Endothelial cell of umbilical vein (primary cell): ENCODE data around the gene RASD1. TPM values are rescaled to one million over a fixed set of nuclear protein-coding genes. Genes with fewer than 3 reads are reported as not detected.

Source experiments
- BruUV-seq: library from RNA; stranded (reverse); fragments of 400-500 nt; replicated peaks from 2 replicates; lab custom pipeline; 2021; lab: Mats Ljungman, UMichigan
- CTCF ChIA-PET: fragments of 300-600, 350-600 bp; sonication (Branson Sonifier 250); formaldehyde crosslinking; loops from one replicate; lab custom pipeline; 2021; ENCODE audit warnings: antibody characterized with exemption, inconsistent platforms; lab: Charles Lee
- POLR2A ChIA-PET: fragments of 300-600, 350-600 bp; sonication (Branson Sonifier 250); formaldehyde crosslinking; loops from one replicate; lab custom pipeline; 2021; ENCODE audit warnings: antibody characterized with exemption, inconsistent platforms; lab: Charles Lee
- DNase-seq: peaks from one replicate; pipeline ENCODE4 v3.0.0-alpha.2; 2011; ENCODE audit warnings: low read depth, low spot score
- FAIRE-seq: peaks from 2 replicates; lab custom pipeline; 2011; peaks lifted over from hg19 to GRCh38; lab: Jason Lieb, UNC
- H2AFZ ChIP-seq: 2 replicates; pipeline ENCODE4 v1.6.0; 2012; ENCODE audit warnings: low read depth, low read length, control low read depth, inconsistent platforms
- H3K27ac ChIP-seq: 2 replicates; pipeline ENCODE4 v1.5.1; 2011; ENCODE audit warnings: low read depth, mild to moderate bottlenecking, control low read depth, low read length, moderate library complexity; ENCODE audit not compliant: insufficient read depth
- H3K27me3 ChIP-seq, 2 experiments: 2 replicates each; pipeline versions ENCODE4 v1.6.0 to v1.6.1; 2011; ENCODE audit warnings: low read length in 2 of 2, mixed read lengths in 1 of 2; ENCODE audit not compliant: control insufficient read depth in 2 of 2, insufficient read depth in 2 of 2
- H3K36me3 ChIP-seq, 2 experiments: 2 replicates in 1 of 2; 3 replicates in 1 of 2; pipeline ENCODE4 v1.5.1; 2011; ENCODE audit warnings: low read length in 2 of 2, mild to moderate bottlenecking in 1 of 2, moderate library complexity in 1 of 2; ENCODE audit not compliant: control insufficient read depth in 2 of 2, insufficient read depth in 2 of 2; ENCODE audit errors: extremely low read depth in 1 of 2
- H3K4me1 ChIP-seq: 3 replicates; pipeline ENCODE4 v1.5.1; 2011; ENCODE audit warnings: mild to moderate bottlenecking, low read length; ENCODE audit not compliant: control insufficient read depth, insufficient read depth; ENCODE audit errors: extremely low read depth
- H3K4me2 ChIP-seq: 2 replicates; pipeline ENCODE4 v1.6.1; 2011; ENCODE audit warnings: low read length, control low read depth, mixed read lengths; ENCODE audit not compliant: insufficient read depth
- H3K4me3 ChIP-seq, 3 experiments: fragments of 200-600 bp in 1 of 3; sonication (generic), shearing (Covaris generic) in 1 of 3; replicated peaks in 1 of 3; 2 replicates each; pipeline ENCODE4 v1.5.1; 2011 to 2016; ENCODE audit warnings: control low read depth in 3 of 3, low read length in 3 of 3, mild to moderate bottlenecking in 2 of 3, inconsistent platforms in 1 of 3, low read depth in 1 of 3, moderate library complexity in 1 of 3; ENCODE audit not compliant: insufficient read depth in 1 of 3
- H3K79me2 ChIP-seq: 2 replicates; pipeline ENCODE4 v1.6.0; 2012; ENCODE audit warnings: low read length, inconsistent platforms; ENCODE audit not compliant: control insufficient read depth, insufficient read depth
- H3K9ac ChIP-seq: replicated peaks from 2 replicates; pipeline ENCODE3; 2011; ENCODE audit warnings: low read length, control low read depth; ENCODE audit not compliant: insufficient read depth; ENCODE audit errors: extremely low read depth
- H3K9me1 ChIP-seq: replicated peaks from 3 replicates; pipeline ENCODE4 v1.6.0; 2011; ENCODE audit warnings: mild to moderate bottlenecking, low read length; ENCODE audit not compliant: control insufficient read depth, insufficient read depth; ENCODE audit errors: extremely low read depth
- H3K9me3 ChIP-seq: replicated peaks from 2 replicates; pipeline ENCODE4 v1.5.1; 2012; ENCODE audit warnings: low read length, inconsistent platforms; ENCODE audit not compliant: control insufficient read depth, insufficient read depth
- H4K20me1 ChIP-seq: replicated peaks from 2 replicates; pipeline ENCODE3; 2011; ENCODE audit warnings: mild to moderate bottlenecking, low read length; ENCODE audit not compliant: control insufficient read depth, insufficient read depth; ENCODE audit errors: extremely low read depth
- CTCF ChIP-seq, 2 donors: IDR thresholded peaks; 1 replicate in 1 of 2; 2 replicates in 1 of 2; pipeline ENCODE4 v1.5.1; 2011; ENCODE audit warnings: low read length in 2 of 2, mild to moderate bottlenecking in 2 of 2, moderate library complexity in 2 of 2, control low read depth in 1 of 2, inconsistent platforms in 1 of 2, low read depth in 1 of 2; ENCODE audit not compliant: insufficient read depth in 1 of 2; ENCODE audit errors: extremely low read depth in 1 of 2
- EZH2 ChIP-seq: IDR thresholded peaks from 2 replicates; pipeline ENCODE4 v1.6.1; 2012; ENCODE audit warnings: borderline replicate concordance, low read depth, mild to moderate bottlenecking, moderate library complexity, low read length, inconsistent platforms; ENCODE audit not compliant: severe bottlenecking
- FOS ChIP-seq: IDR thresholded peaks from 2 replicates; pipeline ENCODE4 v1.6.1; 2011; ENCODE audit warnings: mild to moderate bottlenecking, low read length, moderate library complexity, borderline replicate concordance; ENCODE audit not compliant: insufficient read depth
- GATA2 ChIP-seq: IDR thresholded peaks from 2 replicates; pipeline ENCODE4 v1.7.0; 2011; ENCODE audit warnings: low read depth, mild to moderate bottlenecking, moderate library complexity, mixed read lengths, low read length; ENCODE audit not compliant: insufficient read length, insufficient read depth
- JUN ChIP-seq: IDR thresholded peaks from 2 replicates; pipeline ENCODE4 v1.6.1; 2011; ENCODE audit warnings: borderline replicate concordance, low read depth; ENCODE audit not compliant: insufficient read length, insufficient read depth
- MAX ChIP-seq: IDR thresholded peaks from 2 replicates; pipeline ENCODE4 v1.6.1; 2011; ENCODE audit not compliant: insufficient read depth, insufficient read length
- MYC ChIP-seq: IDR thresholded peaks from one replicate; pipeline ENCODE4 v1.6.1; 2011; ENCODE audit warnings: mild to moderate bottlenecking, low read depth, low read length
- POLR2A ChIP-seq: IDR thresholded peaks from 2 replicates; pipeline ENCODE4 v1.6.1; 2012; ENCODE audit warnings: low read depth, mild to moderate bottlenecking, control low read depth, low read length
- POLR2AphosphoS5 ChIP-seq: IDR thresholded peaks from 2 replicates; pipeline ENCODE4 v1.6.1; 2012; ENCODE audit warnings: low read depth, mild to moderate bottlenecking, control low read depth, low read length, moderate library complexity; ENCODE audit not compliant: insufficient read depth
- dilution Hi-C: fragments of 300-500 bp; cut with MboI; formaldehyde crosslinking; loops from one replicate; pipeline ENCODE4 v1.15.0; 2019; ENCODE audit warnings: low sequenced_read_pairs; ENCODE audit not compliant: extremely low pct_ligation_motif_present
- intact Hi-C: fragments of 100-400 bp; cut with micrococcal nuclease; formaldehyde crosslinking; loops from one replicate; pipeline ENCODE4 v1.10.0; 2022
- polyA plus RNA-seq, 4 experiments: library from polyadenylated mRNA; depleted of rRNA in 3 of 4; stranded (reverse) in 3 of 4; unstranded in 1 of 4; fragments of >200 nt; gene quantifications; 2 replicates each; pipeline versions ENCODE4 v1.2.1 to v1.2.3, GENCODE V29; 2011 to 2012; ENCODE audit warnings: missing spikeins in 1 of 4
- total RNA-seq: library from RNA; stranded (reverse); gene quantifications from 2 replicates; pipeline ENCODE4 v1.2.3, GENCODE V29; 2021

The RASD1 gene
- total and polyA plus RNA-seq, 2 donors (not counting 3 experiments of a cell fraction or from before 2014, with no cell fraction given): 4.2 to 15.7 TPM

- FAIRE-seq: peak; percentile 100
- no peak overlapping the region for H3K4me3 ChIP-seq
- dilution Hi-C loops: no loop called here
Measured at GRCh38 chr17:17445925-17446665, 50.1 kb downstream of the RASD1 start.

More at GRCh38 chr17:17445925-17446665, 50.1 kb downstream of the RASD1 start:
- Histone ChIP-seq H4K20me1 (no peaks in the 10 kb centered on the region), H2AFZ (peak overlapping the region; percentile 40), H3K27ac (peak overlapping the region; percentile 90), H3K4me2 (peak overlapping the region; percentile 70), H3K27me3 (peaks cover 0 to 2% of the 10 kb centered on the region in 2 experiments), H3K9ac (peak overlapping the region; percentile 50), H3K79me2 (no peaks in the 10 kb centered on the region), H3K36me3 (no peaks in the 10 kb centered on the region), H3K9me1 (no peaks in the 10 kb centered on the region), H3K4me1 (peaks cover 26% of the 10 kb centered on the region), H3K9me3 (no peaks in the 10 kb centered on the region)
- no peak for TF ChIP-seq MAX
- TF ChIP-seq POLR2AphosphoS5: peak; percentile 98
- peak; percentile 85 for TF ChIP-seq JUN
- peak; percentile 99 for TF ChIP-seq GATA2
- TF ChIP-seq MYC: peak; percentile 34
- TF ChIP-seq EZH2: no peak
- peak; percentile 42 for TF ChIP-seq POLR2A
- TF ChIP-seq CTCF (IDR thresholded peaks at IDR 0.05; ENCODE audit: extremely low read depth in 1 of 2, insufficient read depth in 1 of 2, low read depth in 1 of 2, low read length in 2 of 2): peak in 1 of 2 donors; percentile 5
- peak; percentile 84 for TF ChIP-seq FOS
- ChIA-PET CTCF (interaction anchor here (0.8 to 1.5 kb wide), 9 partner anchors 17 to 195 kb away, joined by 3 to 10 read pairs (median 4); partner anchors contain the start of gene RASD1), POLR2A (interaction anchor here (1.9 kb wide), 1 partner anchor 50 kb away, joined by 9 read pairs; the partner anchor contains the start of gene RASD1)
- intact Hi-C loops: loop anchor here (1.0 to 2.0 kb wide), 5 partner anchors 30 to 266 kb away; partner anchors contain the start of genes MED9 and RASD1
- DNase-seq: peak; percentile 96
- BruUV-seq: no TSS peak
